ENCODE data around the gene AP2B1. TPM values are rescaled to one million over a fixed set of nuclear protein-coding genes. Genes with fewer than 3 reads are reported as not detected.

Gene AP2B1
- total RNA-seq, 1 experiment from 2014 or later, result 198 TPM

DNA sequence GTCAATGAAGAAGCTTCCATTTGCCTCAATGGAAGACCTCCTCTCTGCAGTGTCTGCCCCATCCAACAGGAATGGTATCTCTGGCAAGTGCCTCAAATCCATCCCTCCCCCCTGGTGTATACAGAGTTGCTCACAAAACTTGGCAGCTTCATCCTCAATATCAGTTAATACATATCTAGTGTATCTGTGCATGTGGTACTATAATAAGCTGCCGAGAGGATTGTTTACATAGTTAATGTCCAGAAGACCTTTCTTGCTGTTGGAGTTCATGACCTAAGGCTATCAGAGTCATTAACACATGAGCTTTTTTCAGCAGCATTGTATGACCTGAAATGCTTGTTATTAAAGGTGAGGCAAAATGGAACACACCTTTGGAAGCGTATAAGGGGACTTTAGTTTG lies 130.4 kb downstream of the AP2B1 start (continued):
- TF ChIP-seq, protein P1, sequence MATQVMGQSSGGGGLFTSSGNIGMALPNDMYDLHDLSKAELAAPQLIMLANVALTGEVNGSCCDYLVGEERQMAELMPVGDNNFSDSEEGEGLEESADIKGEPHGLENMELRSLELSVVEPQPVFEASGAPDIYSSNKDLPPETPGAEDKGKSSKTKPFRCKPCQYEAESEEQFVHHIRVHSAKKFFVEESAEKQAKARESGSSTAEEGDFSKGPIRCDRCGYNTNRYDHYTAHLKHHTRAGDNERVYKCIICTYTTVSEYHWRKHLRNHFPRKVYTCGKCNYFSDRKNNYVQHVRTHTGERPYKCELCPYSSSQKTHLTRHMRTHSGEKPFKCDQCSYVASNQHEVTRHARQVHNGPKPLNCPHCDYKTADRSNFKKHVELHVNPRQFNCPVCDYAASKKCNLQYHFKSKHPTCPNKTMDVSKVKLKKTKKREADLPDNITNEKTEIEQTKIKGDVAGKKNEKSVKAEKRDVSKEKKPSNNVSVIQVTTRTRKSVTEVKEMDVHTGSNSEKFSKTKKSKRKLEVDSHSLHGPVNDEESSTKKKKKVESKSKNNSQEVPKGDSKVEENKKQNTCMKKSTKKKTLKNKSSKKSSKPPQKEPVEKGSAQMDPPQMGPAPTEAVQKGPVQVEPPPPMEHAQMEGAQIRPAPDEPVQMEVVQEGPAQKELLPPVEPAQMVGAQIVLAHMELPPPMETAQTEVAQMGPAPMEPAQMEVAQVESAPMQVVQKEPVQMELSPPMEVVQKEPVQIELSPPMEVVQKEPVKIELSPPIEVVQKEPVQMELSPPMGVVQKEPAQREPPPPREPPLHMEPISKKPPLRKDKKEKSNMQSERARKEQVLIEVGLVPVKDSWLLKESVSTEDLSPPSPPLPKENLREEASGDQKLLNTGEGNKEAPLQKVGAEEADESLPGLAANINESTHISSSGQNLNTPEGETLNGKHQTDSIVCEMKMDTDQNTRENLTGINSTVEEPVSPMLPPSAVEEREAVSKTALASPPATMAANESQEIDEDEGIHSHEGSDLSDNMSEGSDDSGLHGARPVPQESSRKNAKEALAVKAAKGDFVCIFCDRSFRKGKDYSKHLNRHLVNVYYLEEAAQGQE (IDR thresholded peaks at IDR 0.05; ENCODE audit: low read depth), result no peak
- no peak for TF ChIP-seq SP1 (IDR thresholded peaks at IDR 0.05; ENCODE audit: low read depth)

DNA sequence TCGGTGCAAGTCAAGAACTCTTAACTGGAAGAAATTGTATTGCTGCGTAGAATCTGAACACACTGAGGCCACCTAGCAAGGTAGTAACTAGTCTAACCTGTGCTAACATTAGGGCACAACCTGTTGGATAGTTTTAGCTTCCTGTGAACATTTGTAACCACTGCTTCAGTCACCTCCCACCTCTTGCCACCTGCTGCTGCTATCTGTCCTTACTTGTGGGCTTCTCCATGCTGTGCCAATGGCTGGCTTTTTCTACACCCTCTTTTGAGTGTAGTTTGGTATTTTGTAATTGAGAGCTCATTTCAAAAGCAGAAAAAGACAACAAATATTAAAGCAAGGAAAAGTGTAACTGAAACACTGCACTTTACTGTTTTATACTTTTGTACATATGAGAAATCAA lies 136.6 kb downstream of the AP2B1 start:
- RAD21 ChIA-PET (ENCODE audit: low non-redundant PET in 1 of 2, low total read pairs in 2 of 2, uncharacterized antibody in 2 of 2, unreplicated experiment in 2 of 2), result no interaction called here
- BruUV-seq (replicated peaks), result no TSS peak
- Histone ChIP-seq H3K36me3 (ENCODE audit: control insufficient read depth in 1 of 2, insufficient read depth in 2 of 2, low read length in 2 of 2) (peaks cover 17 to 22% of the 10 kb centered on the region in 2 experiments; a peak in 3 of 4 replicates), H3K27ac (ENCODE audit: low read depth, low read length) (no peak overlapping the region), H3K79me2 (ENCODE audit: insufficient read depth, low read length) (no peaks in the 10 kb centered on the region), H2AFZ (ENCODE audit: low read depth, low read length, poor library complexity, severe bottlenecking) (no peak overlapping the region), H3K4me3 (replicated peaks in 1 of 2; ENCODE audit: low read depth in 1 of 2, low read length in 2 of 2) (no peak overlapping the region), H4K20me1 (ENCODE audit: insufficient read depth) (no peaks in the 10 kb centered on the region), H3K4me2 (ENCODE audit: low read length) (no peak overlapping the region), H3K9me3 (ENCODE audit: control insufficient read depth in 1 of 2, insufficient read depth in 1 of 2, low read depth in 1 of 2, low read length in 2 of 2) (no peaks in the 10 kb centered on the region), H3K9ac (ENCODE audit: low read length) (no peak overlapping the region), H3K9me2 (ENCODE audit: insufficient read depth) (no peaks in the 10 kb centered on the region), H3K27me3 (ENCODE audit: insufficient read depth, low read length) (no peaks in the 10 kb centered on the region), H3K4me1 (ENCODE audit: control insufficient read depth in 1 of 2, insufficient read depth in 2 of 2, low read length in 2 of 2) (peaks cover 0 to 3% of the 10 kb centered on the region in 2 experiments; a peak in 1 of 4 replicates)
- TF ChIP-seq SIN3A (IDR thresholded peaks at IDR 0.05; ENCODE audit: low read depth) (no peak), FOSL1 (IDR thresholded peaks at IDR 0.05; ENCODE audit: low read depth) (no peak), EZH2phosphoT487 (IDR thresholded peaks at IDR 0.05; ENCODE audit: borderline replicate concordance) (no peak), ELF1 (IDR thresholded peaks at IDR 0.05; ENCODE audit: borderline replicate concordance, low read depth) (no peak), SRF (IDR thresholded peaks at IDR 0.05; ENCODE audit: low read depth) (no peak), YY1 (IDR thresholded peaks at IDR 0.05; ENCODE audit: extremely low read depth, insufficient replicate concordance, low read depth, low read length) (no peak), SP1 (IDR thresholded peaks at IDR 0.05; ENCODE audit: low read depth) (no peak), TCF7L2 (IDR thresholded peaks at IDR 0.05; ENCODE audit: borderline replicate concordance, extremely low read depth, insufficient read depth, insufficient read length) (no peak), CEBPB (IDR thresholded peaks at IDR 0.05; ENCODE audit: low read depth) (no peak), POLR2AphosphoS5 (IDR thresholded peaks at IDR 0.05; ENCODE audit: low read depth, low read length) (no peak), ZFX (IDR thresholded peaks at IDR 0.05) (no peak), RAD21 (IDR thresholded peaks at IDR 0.05; ENCODE audit: low read depth) (no peak)
- TF ChIP-seq, protein P2, sequence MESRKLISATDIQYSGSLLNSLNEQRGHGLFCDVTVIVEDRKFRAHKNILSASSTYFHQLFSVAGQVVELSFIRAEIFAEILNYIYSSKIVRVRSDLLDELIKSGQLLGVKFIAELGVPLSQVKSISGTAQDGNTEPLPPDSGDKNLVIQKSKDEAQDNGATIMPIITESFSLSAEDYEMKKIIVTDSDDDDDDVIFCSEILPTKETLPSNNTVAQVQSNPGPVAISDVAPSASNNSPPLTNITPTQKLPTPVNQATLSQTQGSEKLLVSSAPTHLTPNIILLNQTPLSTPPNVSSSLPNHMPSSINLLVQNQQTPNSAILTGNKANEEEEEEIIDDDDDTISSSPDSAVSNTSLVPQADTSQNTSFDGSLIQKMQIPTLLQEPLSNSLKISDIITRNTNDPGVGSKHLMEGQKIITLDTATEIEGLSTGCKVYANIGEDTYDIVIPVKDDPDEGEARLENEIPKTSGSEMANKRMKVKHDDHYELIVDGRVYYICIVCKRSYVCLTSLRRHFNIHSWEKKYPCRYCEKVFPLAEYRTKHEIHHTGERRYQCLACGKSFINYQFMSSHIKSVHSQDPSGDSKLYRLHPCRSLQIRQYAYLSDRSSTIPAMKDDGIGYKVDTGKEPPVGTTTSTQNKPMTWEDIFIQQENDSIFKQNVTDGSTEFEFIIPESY (IDR thresholded peaks at IDR 0.05; ENCODE audit: extremely low read depth, insufficient replicate concordance, low read length), result no peak
- TF ChIP-seq, protein P3, sequence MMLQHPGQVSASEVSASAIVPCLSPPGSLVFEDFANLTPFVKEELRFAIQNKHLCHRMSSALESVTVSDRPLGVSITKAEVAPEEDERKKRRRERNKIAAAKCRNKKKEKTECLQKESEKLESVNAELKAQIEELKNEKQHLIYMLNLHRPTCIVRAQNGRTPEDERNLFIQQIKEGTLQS (IDR thresholded peaks at IDR 0.05), result no peak
- TF ChIP-seq, protein P4, sequence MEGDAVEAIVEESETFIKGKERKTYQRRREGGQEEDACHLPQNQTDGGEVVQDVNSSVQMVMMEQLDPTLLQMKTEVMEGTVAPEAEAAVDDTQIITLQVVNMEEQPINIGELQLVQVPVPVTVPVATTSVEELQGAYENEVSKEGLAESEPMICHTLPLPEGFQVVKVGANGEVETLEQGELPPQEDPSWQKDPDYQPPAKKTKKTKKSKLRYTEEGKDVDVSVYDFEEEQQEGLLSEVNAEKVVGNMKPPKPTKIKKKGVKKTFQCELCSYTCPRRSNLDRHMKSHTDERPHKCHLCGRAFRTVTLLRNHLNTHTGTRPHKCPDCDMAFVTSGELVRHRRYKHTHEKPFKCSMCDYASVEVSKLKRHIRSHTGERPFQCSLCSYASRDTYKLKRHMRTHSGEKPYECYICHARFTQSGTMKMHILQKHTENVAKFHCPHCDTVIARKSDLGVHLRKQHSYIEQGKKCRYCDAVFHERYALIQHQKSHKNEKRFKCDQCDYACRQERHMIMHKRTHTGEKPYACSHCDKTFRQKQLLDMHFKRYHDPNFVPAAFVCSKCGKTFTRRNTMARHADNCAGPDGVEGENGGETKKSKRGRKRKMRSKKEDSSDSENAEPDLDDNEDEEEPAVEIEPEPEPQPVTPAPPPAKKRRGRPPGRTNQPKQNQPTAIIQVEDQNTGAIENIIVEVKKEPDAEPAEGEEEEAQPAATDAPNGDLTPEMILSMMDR (IDR thresholded peaks at IDR 0.05 in 2 of 3, conservative IDR thresholded peaks at IDR 0.05 in 1 of 3; ENCODE audit: borderline replicate concordance in 1 of 3, insufficient read depth in 1 of 3, low read depth in 2 of 3, low read length in 2 of 3), result no peak
- POLR2A ChIA-PET, result no interaction called here
- intact Hi-C loops (cut with micrococcal nuclease), result no loop called here
- no peak for ATAC-seq
- DNase-seq (ENCODE audit: low read depth, low spot score), result no peak
- CTCF ChIA-PET, result no interaction called here
